ENCODE measurements around the gene PKD1L1.
"Not testable (repeated sequence)": the region's sequence is repeated elsewhere in the genome, so short reads cannot be mapped to it uniquely, and the experiment has no call there.

Gene PKD1L1

GRCh38 chr7:47937065-47937687 lies 11.1 kb downstream of the PKD1L1 start:
- Mint-ChIP-seq H3K27ac (peak overlapping the region; percentile 76), H3K27me3 (no peaks in the 10 kb centered on the region), H3K4me1 (ENCODE audit: low read depth) (peaks cover 8% of the 10 kb centered on the region), H3K4me3 (no peak overlapping the region), H3K36me3 (ENCODE audit: low read depth) (no peaks in the 10 kb centered on the region), H3K9me3 (no peaks in the 10 kb centered on the region)
- DNase-seq: no peak

- Mint-ChIP-seq H3K4me1 (ENCODE audit: low read depth) (peaks cover 8% of the 10 kb centered on the region), H3K27me3 (no peaks in the 10 kb centered on the region), H3K36me3 (ENCODE audit: low read depth) (no peaks in the 10 kb centered on the region), H3K9me3 (no peaks in the 10 kb centered on the region), H3K27ac (no peak overlapping the region), H3K4me3 (no peak overlapping the region)
- no peak for DNase-seq
Observed at GRCh38 chr7:47936323-47936722, 11.9 kb downstream of the PKD1L1 start.

- Mint-ChIP-seq H3K27ac (no peak overlapping the region), H3K9me3 (no peaks in the 10 kb centered on the region)
- no peak for DNase-seq
Observed at GRCh38 chr7:47935336-47935735, 12.9 kb downstream of the PKD1L1 start.

GRCh38 chr7:47934831-47935230 lies 13.4 kb downstream of the PKD1L1 start:
- no peaks in the 10 kb centered on the region for H3K9me3 Mint-ChIP-seq
- H3K27me3 Mint-ChIP-seq: no peaks in the 10 kb centered on the region
- no peaks in the 10 kb centered on the region for H3K36me3 Mint-ChIP-seq (ENCODE audit: low read depth)
- DNase-seq: no peak
- no peak overlapping the region for H3K27ac Mint-ChIP-seq
- peaks cover 8% of the 10 kb centered on the region for H3K4me1 Mint-ChIP-seq (ENCODE audit: low read depth)
- H3K4me3 Mint-ChIP-seq: no peak overlapping the region

More at GRCh38 chr7:47935336-47935735, 12.9 kb downstream of the PKD1L1 start:
- Mint-ChIP-seq H3K4me1 (ENCODE audit: low read depth) (peaks cover 8% of the 10 kb centered on the region), H3K36me3 (ENCODE audit: low read depth) (no peaks in the 10 kb centered on the region), H3K4me3 (no peak overlapping the region), H3K27me3 (no peaks in the 10 kb centered on the region)

GRCh38 chr7:47933215-47933614 lies 15.1 kb downstream of the PKD1L1 start:
- Mint-ChIP-seq H3K27me3 (no peaks in the 10 kb centered on the region), H3K36me3 (ENCODE audit: low read depth) (no peaks in the 10 kb centered on the region), H3K27ac (no peak overlapping the region), H3K9me3 (no peaks in the 10 kb centered on the region), H3K4me1 (ENCODE audit: low read depth) (peaks cover 8% of the 10 kb centered on the region), H3K4me3 (no peak overlapping the region)
- DNase-seq: no peak

- no peaks in the 10 kb centered on the region for H3K9me3 Mint-ChIP-seq
- peaks cover 6% of the 10 kb centered on the region for H3K4me1 Mint-ChIP-seq (ENCODE audit: low read depth)
- DNase-seq: no peak
- no peak overlapping the region for H3K4me3 Mint-ChIP-seq
- H3K27ac Mint-ChIP-seq: no peak overlapping the region
- H3K27me3 Mint-ChIP-seq: no peaks in the 10 kb centered on the region
- H3K36me3 Mint-ChIP-seq (ENCODE audit: low read depth): no peaks in the 10 kb centered on the region
Observed at GRCh38 chr7:47932466-47933037, 15.7 kb downstream of the PKD1L1 start.

GRCh38 chr7:47932016-47932415 lies 16.2 kb downstream of the PKD1L1 start:
- no peaks in the 10 kb centered on the region for H3K27me3 Mint-ChIP-seq
- no peak overlapping the region for H3K27ac Mint-ChIP-seq
- DNase-seq: no peak
- no peaks in the 10 kb centered on the region for H3K9me3 Mint-ChIP-seq
- H3K4me3 Mint-ChIP-seq: no peak overlapping the region
- no peaks in the 10 kb centered on the region for H3K36me3 Mint-ChIP-seq (ENCODE audit: low read depth)
- H3K4me1 Mint-ChIP-seq (ENCODE audit: low read depth): peaks cover 2% of the 10 kb centered on the region

GRCh38 chr7:47931005-47932004 lies 17.0 kb downstream of the PKD1L1 start:
- Mint-ChIP-seq H3K4me1 (ENCODE audit: low read depth) (no peaks in the 10 kb centered on the region), H3K4me3 (no peak overlapping the region), H3K27ac (no peak overlapping the region), H3K36me3 (ENCODE audit: low read depth) (no peaks in the 10 kb centered on the region), H3K9me3 (no peaks in the 10 kb centered on the region), H3K27me3 (no peaks in the 10 kb centered on the region)
- no peak for DNase-seq

- Mint-ChIP-seq H3K9me3 (no peaks in the 10 kb centered on the region), H3K36me3 (ENCODE audit: low read depth) (no peaks in the 10 kb centered on the region), H3K27ac (no peak overlapping the region), H3K4me1 (ENCODE audit: low read depth) (no peaks in the 10 kb centered on the region), H3K4me3 (no peak overlapping the region), H3K27me3 (no peaks in the 10 kb centered on the region)
- no peak for DNase-seq
Observed at GRCh38 chr7:47924266-47924665, 24.0 kb downstream of the PKD1L1 start.

GRCh38 chr7:47923081-47923875 lies 25.0 kb downstream of the PKD1L1 start:
- not testable (repeated sequence) for H3K27me3 Mint-ChIP-seq; H3K4me3 Mint-ChIP-seq; H3K4me1 Mint-ChIP-seq (ENCODE audit: low read depth); H3K27ac Mint-ChIP-seq; H3K36me3 Mint-ChIP-seq (ENCODE audit: low read depth); DNase-seq; H3K9me3 Mint-ChIP-seq

- H3K4me1 Mint-ChIP-seq (ENCODE audit: low read depth); DNase-seq; H3K27ac Mint-ChIP-seq; H3K4me3 Mint-ChIP-seq; H3K27me3 Mint-ChIP-seq; H3K9me3 Mint-ChIP-seq; H3K36me3 Mint-ChIP-seq (ENCODE audit: low read depth): not testable (repeated sequence)
Observed at GRCh38 chr7:47916514-47916913, 31.8 kb downstream of the PKD1L1 start.

GRCh38 chr7:47915616-47915976 lies 32.7 kb downstream of the PKD1L1 start:
- Mint-ChIP-seq H3K4me3 (no peak overlapping the region), H3K27me3 (peaks cover 3% of the 10 kb centered on the region), H3K4me1 (ENCODE audit: low read depth) (no peaks in the 10 kb centered on the region), H3K36me3 (ENCODE audit: low read depth) (no peaks in the 10 kb centered on the region), H3K27ac (no peak overlapping the region), H3K9me3 (no peaks in the 10 kb centered on the region)
- no peak for DNase-seq

GRCh38 chr7:47914717-47915615 lies 33.3 kb downstream of the PKD1L1 start:
- H3K27me3 Mint-ChIP-seq: peaks cover 3% of the 10 kb centered on the region
- H3K9me3 Mint-ChIP-seq: no peaks in the 10 kb centered on the region
- no peak overlapping the region for H3K27ac Mint-ChIP-seq
- no peaks in the 10 kb centered on the region for H3K36me3 Mint-ChIP-seq (ENCODE audit: low read depth)
- DNase-seq: no peak
- no peaks in the 10 kb centered on the region for H3K4me1 Mint-ChIP-seq (ENCODE audit: low read depth)
- no peak overlapping the region for H3K4me3 Mint-ChIP-seq
